HUDEP-2 (cell line): Measurements from ENCODE around the gene PTPRE.

ENCODE experiments used
- DNase-seq, 76 experiments: peaks; one replicate each; lab custom pipeline; 2025; ENCODE audit not compliant: unreplicated experiment in 76 of 76; lab: John Stamatoyannopoulos, UW

Gene PTPRE

GRCh38 chr10:128067691-128068397 lies 160.9 kb downstream of the PTPRE start:
- DNase-seq: no peak

- DNase-seq: no peak
Measured at GRCh38 chr10:128068398-128069285, 161.7 kb downstream of the PTPRE start.

GRCh38 chr10:128069351-128070051 lies 162.6 kb downstream of the PTPRE start:
- peak in 58 of 76 experiments; percentile 3 to 69 (median 38) for DNase-seq

- no peak for DNase-seq
Measured at GRCh38 chr10:128070161-128070560, 163.3 kb downstream of the PTPRE start.

GRCh38 chr10:128070721-128071416 lies 164.0 kb downstream of the PTPRE start:
- DNase-seq: no peak

- DNase-seq: no peak
Measured at GRCh38 chr10:128071417-128071782, 164.5 kb downstream of the PTPRE start.

- DNase-seq: no peak
Measured at GRCh38 chr10:128072046-128072445, 165.1 kb downstream of the PTPRE start.

- no peak for DNase-seq
Measured at GRCh38 chr10:128072941-128073645, 166.2 kb downstream of the PTPRE start.

GRCh38 chr10:128073890-128074289 lies 167.0 kb downstream of the PTPRE start:
- DNase-seq: no peak

GRCh38 chr10:128074589-128074988 lies 167.7 kb downstream of the PTPRE start:
- DNase-seq: no peak

- no peak for DNase-seq
Measured at GRCh38 chr10:128077155-128077875, 170.4 kb downstream of the PTPRE start.

- peak in 28 of 76 experiments; percentile 2 to 47 (median 22) for DNase-seq
Measured at GRCh38 chr10:128078136-128078969, 171.4 kb downstream of the PTPRE start.

GRCh38 chr10:128080231-128080630 lies 173.3 kb downstream of the PTPRE start:
- DNase-seq: no peak

GRCh38 chr10:128080641-128081040 lies 173.7 kb downstream of the PTPRE start:
- no peak for DNase-seq

- DNase-seq: no peak
Measured at GRCh38 chr10:128081222-128081621, 174.3 kb downstream of the PTPRE start.

GRCh38 chr10:128081720-128082119 lies 174.8 kb downstream of the PTPRE start:
- DNase-seq: no peak

GRCh38 chr10:128083191-128083895 lies 176.4 kb downstream of the PTPRE start:
- DNase-seq: no peak

GRCh38 chr10:128084364-128084763 lies 177.5 kb downstream of the PTPRE start:
- no peak for DNase-seq
